Dendritic cell treated with granulocyte-macrophage colony-stimulating factor and Interleukin-4, amounts not matched to agents 40 ng/mL and 50 ng/mL, for 4 days (primary cell): ENCODE data around the gene KCNK18.

Experiments used
- H3K27ac Mint-ChIP-seq: one replicate; pipeline ENCODE4 v1.8.0; 2022; ENCODE audit warnings: mild to moderate bottlenecking, mixed read lengths
- H3K27me3 Mint-ChIP-seq: one replicate; pipeline ENCODE4 v1.8.0; 2022; ENCODE audit warnings: mild to moderate bottlenecking, mixed read lengths
- H3K36me3 Mint-ChIP-seq: one replicate; pipeline ENCODE4 v1.8.0; 2022; ENCODE audit warnings: low read depth, mixed read lengths
- H3K4me1 Mint-ChIP-seq: one replicate; pipeline ENCODE4 v1.8.0; 2022; ENCODE audit warnings: low read depth, mixed read lengths
- H3K4me3 Mint-ChIP-seq: one replicate; pipeline ENCODE4 v1.8.0; 2022; ENCODE audit warnings: mild to moderate bottlenecking, moderate library complexity, mixed read lengths
- H3K9me3 Mint-ChIP-seq: one replicate; pipeline ENCODE4 v1.8.0; 2022; ENCODE audit warnings: mixed read lengths
- intact Hi-C: fragments of 100-400 bp; cut with micrococcal nuclease; formaldehyde crosslinking; loops from one replicate; pipeline ENCODE4 v1.15.0; 2022

KCNK18 gene

DNA sequence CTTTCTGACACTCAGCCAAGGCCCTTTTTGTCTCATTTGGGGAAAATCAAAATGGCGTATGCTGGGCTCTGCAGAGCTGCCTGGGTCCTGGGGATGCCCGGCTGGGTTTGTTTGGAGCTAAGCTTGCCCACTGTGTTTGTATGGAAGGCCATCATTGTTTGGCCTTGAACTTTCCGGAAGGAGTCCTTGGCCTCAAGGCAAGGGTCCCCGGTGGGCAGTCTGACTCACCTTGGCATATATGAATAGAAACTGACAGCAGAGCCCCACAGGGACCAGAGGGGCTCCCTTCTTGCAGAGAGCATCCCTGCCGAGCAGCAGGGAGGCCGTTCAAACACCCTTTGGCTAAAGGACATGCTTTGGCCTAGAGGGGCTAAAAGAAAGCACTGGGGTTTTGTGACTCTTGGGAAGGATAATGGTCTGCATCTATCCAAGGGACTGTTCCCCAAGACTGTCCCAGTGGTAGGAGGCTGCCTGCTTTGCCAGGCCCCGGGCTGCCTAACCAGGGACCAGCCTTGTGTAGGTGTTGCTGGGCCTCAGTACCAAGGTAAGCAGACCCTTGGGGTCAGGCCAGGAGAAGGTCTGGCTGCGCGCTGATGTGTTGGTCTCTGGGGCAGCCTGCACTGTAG, 58.7 kb downstream of the KCNK18 start:
- H3K4me3 Mint-ChIP-seq = no peak overlapping the region
- H3K27ac Mint-ChIP-seq = no peak overlapping the region
- no peaks in the 10 kb centered on the region for H3K36me3 Mint-ChIP-seq
- peaks cover 7% of the 10 kb centered on the region for H3K27me3 Mint-ChIP-seq
- H3K9me3 Mint-ChIP-seq = no peaks in the 10 kb centered on the region
- peaks cover 26% of the 10 kb centered on the region for H3K4me1 Mint-ChIP-seq
- intact Hi-C loops = no loop called here

DNA sequence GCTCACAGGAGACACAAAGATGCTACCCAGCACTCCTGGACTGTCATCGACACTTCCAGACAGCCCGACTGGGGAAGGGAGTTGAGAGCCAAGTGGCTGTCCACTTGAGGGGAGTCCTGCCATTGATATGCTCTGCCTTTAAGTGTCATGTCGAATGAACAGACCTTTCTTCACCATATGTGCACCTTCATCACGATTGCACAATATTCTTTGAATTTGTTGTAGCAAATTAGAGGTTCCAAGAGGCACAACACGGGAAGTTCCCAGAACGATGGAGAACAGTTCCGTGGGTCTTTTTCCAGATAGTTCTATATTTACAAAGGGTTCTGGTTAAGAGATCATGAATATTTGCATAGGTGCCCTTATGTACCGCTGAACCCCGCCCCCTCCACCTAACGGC, 59.6 kb downstream of the KCNK18 start:
- H3K36me3 Mint-ChIP-seq = no peaks in the 10 kb centered on the region
- H3K4me3 Mint-ChIP-seq = no peak overlapping the region
- peaks cover 26% of the 10 kb centered on the region for H3K4me1 Mint-ChIP-seq
- peaks cover 5% of the 10 kb centered on the region for H3K27me3 Mint-ChIP-seq
- no peaks in the 10 kb centered on the region for H3K9me3 Mint-ChIP-seq
- no peak overlapping the region for H3K27ac Mint-ChIP-seq
- intact Hi-C loops = no loop called here

DNA sequence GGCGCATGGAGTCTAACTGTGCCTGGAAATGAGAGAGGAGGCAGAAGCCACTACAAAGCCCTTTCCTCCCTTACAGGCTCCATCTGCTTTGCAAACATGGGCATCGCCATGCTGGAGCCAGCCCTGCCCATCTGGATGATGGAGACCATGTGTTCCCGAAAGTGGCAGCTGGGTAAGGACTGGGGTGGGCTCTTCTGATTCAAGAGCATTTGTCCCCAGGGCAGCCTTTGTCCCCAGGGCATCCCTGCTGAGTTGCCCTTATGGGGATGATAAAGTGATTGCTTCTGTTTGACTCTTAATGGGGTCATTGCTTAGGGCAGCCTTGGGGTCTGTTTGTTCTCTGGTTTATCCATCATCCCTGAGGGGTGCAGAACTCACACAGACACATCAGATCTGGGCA, 60.4 kb downstream of the KCNK18 start:
- intact Hi-C loops = no loop called here
- no peak overlapping the region for H3K27ac Mint-ChIP-seq
- H3K4me1 Mint-ChIP-seq = peaks cover 26% of the 10 kb centered on the region
- H3K4me3 Mint-ChIP-seq = no peak overlapping the region
- H3K9me3 Mint-ChIP-seq = no peaks in the 10 kb centered on the region
- no peaks in the 10 kb centered on the region for H3K36me3 Mint-ChIP-seq
- peaks cover 5% of the 10 kb centered on the region for H3K27me3 Mint-ChIP-seq

DNA sequence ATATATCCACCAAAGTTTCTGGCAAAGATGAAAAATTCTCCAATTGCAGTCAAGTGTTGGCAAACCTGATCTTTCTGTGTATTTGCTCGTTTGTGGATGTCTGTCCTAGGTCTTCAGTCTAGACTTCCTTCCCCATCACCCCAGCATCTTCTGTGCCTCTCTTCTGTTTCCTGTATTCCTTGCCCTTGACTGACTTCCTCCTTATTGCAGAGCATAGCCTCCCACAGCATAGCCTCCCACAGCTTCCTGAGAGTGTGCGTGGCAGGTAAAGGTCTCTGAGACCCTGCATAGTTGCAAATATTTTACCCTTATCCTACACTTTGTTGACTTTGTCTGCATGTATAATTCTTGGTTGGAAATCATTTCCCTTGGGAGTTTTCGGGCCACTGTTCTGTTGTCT, 62.0 kb downstream of the KCNK18 start:
- no peaks in the 10 kb centered on the region for H3K9me3 Mint-ChIP-seq
- no peaks in the 10 kb centered on the region for H3K36me3 Mint-ChIP-seq
- H3K27me3 Mint-ChIP-seq = peaks cover 5% of the 10 kb centered on the region
- H3K27ac Mint-ChIP-seq = no peak overlapping the region
- H3K4me3 Mint-ChIP-seq = no peak overlapping the region
- intact Hi-C loops = no loop called here
- peaks cover 26% of the 10 kb centered on the region for H3K4me1 Mint-ChIP-seq
